Stimulated activated naive CD8-positive, alpha-beta T cell treated with anti-CD3 and anti-CD28 coated beads, Interleukin-15, amount 100 ng/mL, for 72 hours (primary cell): ENCODE results near the gene MAGEA4.
"Not testable (repeated sequence)": the region's sequence is repeated elsewhere in the genome, so short reads cannot be mapped to it uniquely, and the experiment has no call there.

Experiments used
- ATAC-seq: fragments of 150-1000 bp; cut with Tn5 transposase; 2 replicates; pipeline ENCODE4 v1.10.0; 2021; ENCODE audit warnings: mild to moderate bottlenecking, moderate library complexity
- DNase-seq, 2 donors: peaks; one replicate each; pipeline ENCODE4 v3.0.0; 2021 to 2022
- H3K27ac Mint-ChIP-seq, 2 donors: one replicate each; pipeline ENCODE4 v1.8.0; 2022; ENCODE audit warnings: mild to moderate bottlenecking in 2 of 2, mixed read lengths in 2 of 2, moderate library complexity in 2 of 2
- H3K27me3 Mint-ChIP-seq: one replicate; pipeline ENCODE4 v1.8.0; 2022; ENCODE audit warnings: mixed read lengths
- H3K4me1 Mint-ChIP-seq: one replicate; pipeline ENCODE4 v1.8.0; 2022; ENCODE audit warnings: mild to moderate bottlenecking, mixed read lengths
- H3K4me3 Mint-ChIP-seq, 2 donors: one replicate each; pipeline ENCODE4 v1.8.0; 2022; ENCODE audit warnings: mild to moderate bottlenecking in 2 of 2, mixed read lengths in 2 of 2, moderate library complexity in 1 of 2
- H3K9me3 Mint-ChIP-seq, 2 donors: one replicate each; pipeline ENCODE4 v1.8.0; 2022; ENCODE audit warnings: mixed read lengths in 2 of 2

Gene MAGEA4

GRCh38 chrX:151912780-151913179 lies at the start of gene MAGEA4:
Gene MAGEA4, plus strand, starts transcription at chrX:151912889. Its CDS starts 10,776 bp downstream, at chrX:151923665.
- DNase-seq = no peak
- H3K4me1 Mint-ChIP-seq = no peaks in the 10 kb centered on the region
- no peak for ATAC-seq
- no peak within 1 kb of the TSS for H3K4me3 Mint-ChIP-seq
- no peaks in the 10 kb centered on the region for H3K9me3 Mint-ChIP-seq
- no peaks in the 10 kb centered on the region for H3K27me3 Mint-ChIP-seq
- no peak within 1 kb of the TSS for H3K27ac Mint-ChIP-seq

DNA sequence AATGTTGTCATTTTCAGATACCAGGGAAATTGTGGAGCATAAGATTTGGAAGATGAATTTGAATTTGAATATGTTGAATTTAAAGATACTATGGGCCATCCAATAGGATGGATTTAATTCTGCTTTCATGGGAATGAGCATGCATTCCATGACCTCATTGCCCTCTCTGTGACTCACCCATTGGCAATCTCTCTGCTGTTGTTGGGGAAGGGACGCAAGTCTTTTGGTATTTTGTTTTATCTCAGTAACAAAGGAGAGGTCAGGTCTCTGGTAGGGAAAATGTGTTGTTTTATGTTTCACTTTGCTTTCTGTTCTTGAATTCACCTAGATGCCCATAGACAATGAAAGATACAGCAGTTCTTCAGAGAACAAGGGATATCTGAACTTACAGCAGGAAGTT lies 42.1 kb upstream of the MAGEA4 start:
- H3K4me3 Mint-ChIP-seq = no peak overlapping the region
- DNase-seq = no peak
- H3K27me3 Mint-ChIP-seq = no peaks in the 10 kb centered on the region
- no peak overlapping the region for H3K27ac Mint-ChIP-seq
- peaks cover 0 to 9% of the 10 kb centered on the region in 2 donors for H3K9me3 Mint-ChIP-seq
- no peaks in the 10 kb centered on the region for H3K4me1 Mint-ChIP-seq
- ATAC-seq = no peak

- no peak overlapping the region for H3K27ac Mint-ChIP-seq
- no peak overlapping the region for H3K4me3 Mint-ChIP-seq
- H3K9me3 Mint-ChIP-seq = peaks cover 0 to 9% of the 10 kb centered on the region in 2 donors
- H3K4me1 Mint-ChIP-seq = no peaks in the 10 kb centered on the region
- ATAC-seq = no peak
- no peak for DNase-seq
- H3K27me3 Mint-ChIP-seq = no peaks in the 10 kb centered on the region
Measured at GRCh38 chrX:151871244-151871643, 41.4 kb upstream of the MAGEA4 start.

DNA sequence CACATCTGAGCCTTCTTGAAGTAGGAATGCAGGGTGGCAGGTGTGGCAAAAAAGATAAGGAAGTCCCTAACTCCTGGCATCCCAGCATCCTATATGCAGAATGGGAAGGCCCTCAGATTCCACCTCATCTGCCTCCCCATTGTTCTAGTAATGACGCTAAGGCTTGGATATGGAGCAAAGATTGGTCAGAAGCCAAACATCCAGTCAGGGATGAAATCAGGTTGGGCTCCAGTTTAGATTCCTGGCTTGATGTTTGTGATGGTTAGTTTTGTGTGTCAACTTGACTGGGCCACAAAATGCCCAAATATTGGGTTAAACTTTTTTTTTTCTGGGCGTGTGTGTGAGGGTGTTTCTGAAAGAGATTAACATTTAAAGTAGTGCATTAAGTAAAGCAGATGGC lies 39.6 kb upstream of the MAGEA4 start:
- no peak overlapping the region for H3K4me3 Mint-ChIP-seq
- H3K27ac Mint-ChIP-seq = no peak overlapping the region
- no peaks in the 10 kb centered on the region for H3K27me3 Mint-ChIP-seq
- DNase-seq = no peak
- no peak for ATAC-seq
- H3K9me3 Mint-ChIP-seq = peaks cover 0 to 3% of the 10 kb centered on the region in 2 donors
- no peaks in the 10 kb centered on the region for H3K4me1 Mint-ChIP-seq

GRCh38 chrX:151875270-151876026 lies 37.2 kb upstream of the MAGEA4 start:
- Mint-ChIP-seq H3K4me3 (no peak overlapping the region), H3K27me3 (no peaks in the 10 kb centered on the region), H3K4me1 (no peaks in the 10 kb centered on the region), H3K27ac (no peak overlapping the region), H3K9me3 (peaks cover 0 to 6% of the 10 kb centered on the region in 2 donors)
- DNase-seq (no peak), ATAC-seq (no peak)

DNA sequence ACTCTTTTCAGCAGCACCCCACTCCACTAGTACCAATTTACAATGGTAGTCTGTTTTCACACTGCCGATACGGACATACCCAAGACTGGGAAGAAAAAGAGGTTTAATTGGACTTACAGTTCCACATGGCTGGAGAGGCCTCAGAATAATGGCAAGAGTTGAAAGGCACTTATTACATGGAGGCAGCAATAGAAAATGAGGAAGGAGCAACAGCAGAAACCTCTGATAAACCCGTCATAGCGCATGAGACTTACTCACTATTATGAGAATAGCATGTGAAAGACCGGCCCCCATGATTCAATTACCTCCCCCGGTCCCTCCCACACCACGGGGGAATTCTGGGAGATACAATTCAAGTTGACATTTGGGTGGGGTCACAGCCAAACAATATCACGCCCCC lies 34.1 kb upstream of the MAGEA4 start:
- ATAC-seq = no peak
- H3K4me1 Mint-ChIP-seq = no peaks in the 10 kb centered on the region
- H3K4me3 Mint-ChIP-seq = no peak overlapping the region
- no peaks in the 10 kb centered on the region for H3K27me3 Mint-ChIP-seq
- no peak for DNase-seq
- H3K27ac Mint-ChIP-seq = no peak overlapping the region
- H3K9me3 Mint-ChIP-seq = peaks cover 0 to 6% of the 10 kb centered on the region in 2 donors

DNA sequence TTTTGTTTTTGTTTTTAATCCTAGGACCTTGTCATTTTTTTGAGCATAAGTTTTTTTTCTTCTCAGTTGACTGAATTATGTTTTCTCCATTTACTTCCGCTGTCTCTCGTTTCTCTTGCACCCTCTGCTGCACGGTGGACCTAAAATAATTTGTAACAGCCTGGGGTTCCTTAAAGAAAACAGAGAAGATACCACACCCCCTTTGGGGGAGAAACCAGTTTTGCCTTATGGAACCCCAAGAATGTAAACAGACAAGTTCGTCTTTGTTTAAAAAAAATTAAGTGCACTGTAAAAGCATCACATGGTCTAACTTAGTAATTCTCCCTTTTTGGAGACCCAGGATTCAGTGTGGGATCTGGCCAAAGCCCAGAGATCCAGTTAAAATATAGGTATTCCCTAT lies 32.8 kb upstream of the MAGEA4 start:
- peaks cover 0 to 6% of the 10 kb centered on the region in 2 donors for H3K9me3 Mint-ChIP-seq
- DNase-seq (no peak), ATAC-seq (no peak)
- H3K4me3 Mint-ChIP-seq = no peak overlapping the region
- no peaks in the 10 kb centered on the region for H3K4me1 Mint-ChIP-seq
- no peak overlapping the region for H3K27ac Mint-ChIP-seq
- no peaks in the 10 kb centered on the region for H3K27me3 Mint-ChIP-seq

DNA sequence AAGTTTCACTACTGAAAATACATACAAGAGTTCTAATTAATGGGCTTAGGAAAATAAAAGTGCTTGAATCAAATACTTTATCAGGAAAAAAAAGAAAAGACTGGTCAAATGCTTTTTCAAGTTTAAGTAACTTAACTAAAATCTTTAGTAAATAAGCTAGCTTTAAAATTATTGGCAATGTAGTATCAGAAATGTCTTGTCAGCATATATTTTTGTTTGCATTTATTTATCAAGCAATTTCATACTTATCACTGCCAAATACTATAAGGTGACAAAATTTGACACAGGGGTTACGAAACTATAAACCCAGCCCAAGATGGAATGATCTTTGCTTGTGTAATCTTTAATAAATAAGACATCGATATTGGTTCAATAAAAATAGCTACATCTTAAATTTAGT lies 31.8 kb upstream of the MAGEA4 start:
- Mint-ChIP-seq H3K4me1 (no peaks in the 10 kb centered on the region), H3K4me3 (no peak overlapping the region), H3K27ac (no peak overlapping the region), H3K27me3 (no peaks in the 10 kb centered on the region), H3K9me3 (peaks cover 0 to 6% of the 10 kb centered on the region in 2 donors)
- DNase-seq (no peak), ATAC-seq (no peak)

GRCh38 chrX:151889421-151889820 lies 23.3 kb upstream of the MAGEA4 start:
- DNase-seq (no peak), ATAC-seq (no peak)
- H3K4me1 Mint-ChIP-seq = no peaks in the 10 kb centered on the region
- peaks cover 0 to 5% of the 10 kb centered on the region in 2 donors for H3K9me3 Mint-ChIP-seq
- H3K4me3 Mint-ChIP-seq = no peak overlapping the region
- H3K27ac Mint-ChIP-seq = no peak overlapping the region
- no peaks in the 10 kb centered on the region for H3K27me3 Mint-ChIP-seq

GRCh38 chrX:151896734-151897474 lies 15.8 kb upstream of the MAGEA4 start:
- H3K27me3 Mint-ChIP-seq = no peaks in the 10 kb centered on the region
- no peaks in the 10 kb centered on the region for H3K4me1 Mint-ChIP-seq
- no peak for DNase-seq
- no peak overlapping the region for H3K27ac Mint-ChIP-seq
- no peak overlapping the region for H3K4me3 Mint-ChIP-seq
- no peaks in the 10 kb centered on the region for H3K9me3 Mint-ChIP-seq
- no peak for ATAC-seq

DNA sequence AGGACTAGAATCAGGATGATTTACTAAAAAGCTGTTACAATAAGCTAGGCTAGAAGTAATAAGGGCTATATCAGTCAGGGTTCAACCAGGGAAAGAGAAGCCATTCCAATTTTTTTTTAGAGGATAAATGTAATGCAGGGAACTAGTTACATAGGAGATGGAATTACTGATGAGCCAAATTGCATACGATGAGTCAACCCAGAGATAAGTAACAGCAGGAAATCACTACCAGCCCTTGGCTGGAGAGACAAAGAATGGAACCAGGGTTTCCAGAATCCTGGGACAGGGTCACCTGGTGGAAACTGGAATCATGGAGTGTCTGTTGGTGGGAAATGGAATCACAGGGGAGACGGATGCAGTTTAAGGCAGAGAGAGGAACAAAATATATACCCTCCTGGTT lies 13.1 kb upstream of the MAGEA4 start:
- Mint-ChIP-seq H3K4me1 (no peaks in the 10 kb centered on the region), H3K27ac (no peak overlapping the region), H3K27me3 (no peaks in the 10 kb centered on the region), H3K4me3 (no peak overlapping the region), H3K9me3 (no peaks in the 10 kb centered on the region)
- DNase-seq = no peak
- no peak for ATAC-seq

DNA sequence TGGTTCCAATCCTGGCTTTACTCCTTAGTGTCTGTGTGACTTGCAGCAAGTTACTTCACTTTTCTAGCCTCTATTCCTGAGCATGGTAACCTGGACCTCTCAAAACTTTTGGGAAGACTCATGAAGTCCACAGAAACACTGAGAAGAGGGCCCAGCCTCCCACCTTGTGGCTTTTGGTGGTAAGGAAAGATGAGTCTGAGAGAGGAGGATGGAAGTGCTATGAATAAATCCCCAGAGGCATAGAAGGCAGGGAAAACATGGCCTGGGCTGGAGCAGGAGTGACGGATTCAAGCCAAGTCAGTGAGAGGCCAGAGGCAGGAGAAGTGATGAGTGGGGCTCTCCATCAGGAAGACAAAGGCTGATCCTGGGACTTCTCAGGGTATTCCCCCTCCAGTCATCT lies 10.9 kb upstream of the MAGEA4 start:
- no peaks in the 10 kb centered on the region for H3K27me3 Mint-ChIP-seq
- H3K4me3 Mint-ChIP-seq = no peak overlapping the region

DNA sequence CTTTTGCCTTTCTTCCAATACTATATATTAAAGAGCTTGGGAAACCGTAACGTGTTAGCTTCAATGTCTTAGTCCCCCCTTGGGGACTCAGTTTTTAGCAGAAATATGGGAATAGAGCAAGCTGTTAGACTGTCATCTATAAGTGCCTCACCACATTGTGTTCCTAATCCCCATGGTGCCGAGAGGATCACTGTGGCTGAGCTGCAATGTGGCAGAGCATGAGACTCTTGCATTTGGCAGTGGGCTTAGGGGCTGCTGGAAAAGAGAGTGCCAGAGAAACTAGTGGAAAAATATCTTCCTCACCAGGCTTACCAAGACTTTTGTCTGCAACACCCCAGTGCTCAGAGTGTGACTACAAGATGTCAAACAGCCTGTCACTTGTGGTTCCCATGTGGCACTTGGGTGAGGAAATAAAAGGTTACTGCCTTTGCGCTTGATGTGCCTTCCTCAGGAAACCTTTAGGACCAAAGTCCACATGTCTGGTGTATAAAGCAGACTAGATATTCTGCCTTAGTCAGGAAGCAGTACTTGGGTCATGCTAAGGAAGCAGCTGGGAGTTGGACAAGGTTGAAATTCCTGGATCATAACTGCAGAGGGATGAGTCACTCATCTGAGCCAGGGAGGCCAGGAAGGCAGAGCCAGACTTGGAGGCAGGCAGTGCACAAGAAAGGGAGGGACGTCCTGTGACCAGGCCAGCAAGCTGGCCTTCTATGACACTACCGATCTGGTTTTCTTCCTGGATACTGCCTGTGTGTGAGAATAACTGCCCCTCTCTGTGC lies 9.7 kb upstream of the MAGEA4 start:
- no peak for ATAC-seq
- no peak overlapping the region for H3K27ac Mint-ChIP-seq

More for the DNA sequence above, 10.9 kb upstream of the MAGEA4 start:
- H3K4me1 Mint-ChIP-seq = no peaks in the 10 kb centered on the region
- DNase-seq (no peak), ATAC-seq (no peak)
- no peaks in the 10 kb centered on the region for H3K9me3 Mint-ChIP-seq
- H3K27ac Mint-ChIP-seq = no peak overlapping the region

GRCh38 chrX:151904989-151905388 lies 7.7 kb upstream of the MAGEA4 start:
- Mint-ChIP-seq H3K4me3 (no peak overlapping the region), H3K9me3 (no peaks in the 10 kb centered on the region), H3K27ac (no peak overlapping the region), H3K27me3 (no peaks in the 10 kb centered on the region), H3K4me1 (no peaks in the 10 kb centered on the region)
- no peak for DNase-seq
- no peak for ATAC-seq

More for the DNA sequence above, 9.7 kb upstream of the MAGEA4 start:
- H3K4me1 Mint-ChIP-seq = no peaks in the 10 kb centered on the region
- DNase-seq = no peak
- H3K4me3 Mint-ChIP-seq = no peak overlapping the region
- H3K9me3 Mint-ChIP-seq = no peaks in the 10 kb centered on the region
- no peaks in the 10 kb centered on the region for H3K27me3 Mint-ChIP-seq

- peak; percentile 18 for ATAC-seq
- no peak for DNase-seq
- no peak overlapping the region for H3K4me3 Mint-ChIP-seq
- no peaks in the 10 kb centered on the region for H3K4me1 Mint-ChIP-seq
- no peaks in the 10 kb centered on the region for H3K27me3 Mint-ChIP-seq
- no peak overlapping the region for H3K27ac Mint-ChIP-seq
- no peaks in the 10 kb centered on the region for H3K9me3 Mint-ChIP-seq
Measured at GRCh38 chrX:151912221-151912620, 468 bp upstream of the MAGEA4 start.

DNA sequence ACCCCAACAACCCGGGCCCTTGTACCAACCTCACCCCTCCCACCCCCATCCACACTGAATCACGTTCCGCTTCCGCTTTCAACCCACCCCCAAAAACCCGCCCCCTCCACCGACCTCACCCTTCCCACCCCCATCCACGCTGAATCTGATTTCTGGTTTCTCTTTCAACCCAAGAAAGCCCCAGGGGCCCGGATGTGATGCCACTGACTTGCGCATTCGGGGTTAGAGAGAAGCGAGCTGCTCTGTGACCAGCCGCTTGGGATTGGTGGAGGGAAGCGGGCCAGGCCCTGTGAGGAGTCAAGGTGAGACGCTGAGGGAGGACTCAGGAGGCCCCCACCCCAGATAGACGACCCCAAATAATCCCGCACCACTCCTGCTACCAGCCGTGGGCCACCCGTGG lies 6.0 kb downstream of the MAGEA4 start:
- not testable (repeated sequence) for H3K27ac Mint-ChIP-seq, H3K4me3 Mint-ChIP-seq, DNase-seq, H3K9me3 Mint-ChIP-seq, H3K4me1 Mint-ChIP-seq, H3K27me3 Mint-ChIP-seq, ATAC-seq
